Calu3 (cell line): ENCODE measurements around the gene TBC1D24. TPM values are rescaled to one million over a fixed set of nuclear protein-coding genes. Genes with fewer than 3 reads are reported as not detected.

Source experiments
- BruUV-seq: library from RNA; stranded (reverse); fragments of 400-500 nt; replicated peaks from 2 replicates; lab custom pipeline; 2021; lab: Mats Ljungman, UMichigan
- CTCF ChIA-PET: fragments of 300-600 bp; sonication (Branson Sonifier 250); formaldehyde crosslinking; loops from one replicate; lab custom pipeline; 2022; ENCODE audit warnings: antibody characterized with exemption; lab: Charles Lee
- DNase-seq: peaks from one replicate; pipeline ENCODE4 v3.0.0; 2022
- H3K27ac Mint-ChIP-seq: one replicate; pipeline ENCODE4 v1.8.0; 2022; ENCODE audit warnings: mixed read lengths; ENCODE audit not compliant: unreplicated experiment
- H3K27me3 Mint-ChIP-seq: one replicate; pipeline ENCODE4 v1.8.0; 2022; ENCODE audit warnings: mixed read lengths; ENCODE audit not compliant: unreplicated experiment
- H3K36me3 Mint-ChIP-seq: one replicate; pipeline ENCODE4 v1.8.0; 2022; ENCODE audit warnings: mild to moderate bottlenecking, moderate library complexity, mixed read lengths; ENCODE audit not compliant: insufficient read depth, unreplicated experiment
- H3K4me1 Mint-ChIP-seq: one replicate; pipeline ENCODE4 v1.8.0; 2022; ENCODE audit warnings: mild to moderate bottlenecking, low read depth, mixed read lengths; ENCODE audit not compliant: unreplicated experiment
- H3K4me3 Mint-ChIP-seq: one replicate; pipeline ENCODE4 v1.8.0; 2022; ENCODE audit warnings: mild to moderate bottlenecking, low read depth, moderate library complexity, mixed read lengths; ENCODE audit not compliant: unreplicated experiment
- H3K9me3 Mint-ChIP-seq: one replicate; pipeline ENCODE4 v1.8.0; 2022; ENCODE audit warnings: low read depth, mixed read lengths; ENCODE audit not compliant: unreplicated experiment
- CTCF ChIP-seq: fragments of 200-600 bp; IDR thresholded peaks from one replicate; pipeline ENCODE4 v1.8.0; 2022; ENCODE audit warnings: antibody characterized with exemption; ENCODE audit not compliant: unreplicated experiment
- intact Hi-C: fragments of 100-400 bp; cut with micrococcal nuclease; formaldehyde crosslinking; loops from one replicate; pipeline ENCODE4 v1.10.0; 2022; ENCODE audit not compliant: unreplicated experiment
- total RNA-seq: library from RNA; stranded (reverse); gene quantifications from 2 replicates; pipeline ENCODE4 v1.2.3, GENCODE V29; 2022

The TBC1D24 gene
- total RNA-seq, 1 experiment from 2014 or later = 33.3 TPM

- no TSS peak for BruUV-seq
- Mint-ChIP-seq H3K36me3 (peaks cover 68% of the 10 kb centered on the region), H3K4me3 (no peak overlapping the region), H3K27me3 (no peaks in the 10 kb centered on the region), H3K27ac (no peak overlapping the region), H3K4me1 (peaks cover 5% of the 10 kb centered on the region), H3K9me3 (no peaks in the 10 kb centered on the region)
- DNase-seq = no peak
- intact Hi-C loops = no loop called here
- TF ChIP-seq CTCF = no peak
- CTCF ChIA-PET = no interaction called here
Measured at GRCh38 chr16:2529061-2529931, 54.4 kb downstream of the TBC1D24 start.

GRCh38 chr16:2529961-2530628 is 55.2 kb downstream of the TBC1D24 start:
- Mint-ChIP-seq H3K36me3 (peaks cover 60% of the 10 kb centered on the region), H3K4me1 (no peaks in the 10 kb centered on the region), H3K27me3 (no peaks in the 10 kb centered on the region), H3K9me3 (no peaks in the 10 kb centered on the region), H3K4me3 (no peak overlapping the region), H3K27ac (peak overlapping the region; percentile 36)
- CTCF ChIA-PET = no interaction called here
- no peak for DNase-seq
- intact Hi-C loops = no loop called here
- TF ChIP-seq CTCF = no peak
- BruUV-seq = no TSS peak

- peak overlapping the region; percentile 98 for H3K27ac Mint-ChIP-seq
- no peak for TF ChIP-seq CTCF
- H3K27me3 Mint-ChIP-seq = no peaks in the 10 kb centered on the region
- H3K36me3 Mint-ChIP-seq = peaks cover 60% of the 10 kb centered on the region
- peak overlapping the region; percentile 89 for H3K4me3 Mint-ChIP-seq
- CTCF ChIA-PET = interaction anchor here (0.6 to 0.7 kb wide), 2 partner anchors 325 to 1683 kb away, joined by 3 to 4 read pairs; no protein-coding TSS in a partner anchor
- intact Hi-C loops = no loop called here
- DNase-seq = no peak
- no TSS peak for BruUV-seq
- no peaks in the 10 kb centered on the region for H3K9me3 Mint-ChIP-seq
- no peaks in the 10 kb centered on the region for H3K4me1 Mint-ChIP-seq
Measured at GRCh38 chr16:2530629-2531318, 55.8 kb downstream of the TBC1D24 start.

GRCh38 chr16:2531371-2531695 is 56.4 kb downstream of the TBC1D24 start, which contains the start of gene CEMP1:
TSS of gene CEMP1 (minus strand) at chr16:2531408. CDS start at chr16:2531073, 335 bp downstream.
- DNase-seq = no peak
- TF ChIP-seq CTCF = no peak
- Mint-ChIP-seq H3K36me3 (peaks cover 60% of the 10 kb centered on the region), H3K4me3 (peak within 1 kb of the TSS; percentile 89), H3K27ac (peak within 1 kb of the TSS; percentile 98), H3K27me3 (no peaks in the 10 kb centered on the region), H3K9me3 (no peaks in the 10 kb centered on the region), H3K4me1 (peaks cover 3% of the 10 kb centered on the region)
- intact Hi-C loops = no loop called here
- CTCF ChIA-PET = interaction anchor here (0.6 to 1.6 kb wide), 3 partner anchors 11 to 1682 kb away, joined by 3 to 4 read pairs (median 4); no protein-coding TSS in a partner anchor
- BruUV-seq = no TSS peak
